Ascending aorta (tissue), 2 donors: ENCODE measurements around the gene PCDH9. TPM values are rescaled to one million over a fixed set of nuclear protein-coding genes. Genes with fewer than 3 reads are reported as not detected.

ENCODE experiments used
- DNase-seq, 2 donors: peaks; one replicate each; pipeline ENCODE4 v3.0.0-alpha.2; 2019; ENCODE audit warnings: low spot score in 2 of 2
- H3K27ac ChIP-seq, 2 donors: fragments of 200-600 bp; sonication (generic); one replicate each; pipeline ENCODE4 v1.5.1; 2016 to 2017; ENCODE audit warnings: mild to moderate bottlenecking in 1 of 2
- H3K27me3 ChIP-seq: fragments of 200-600 bp; sonication (generic); one replicate; pipeline ENCODE4 v1.5.1; 2017
- H3K36me3 ChIP-seq, 2 donors: fragments of 200-600 bp; sonication (generic); one replicate each; pipeline ENCODE4 v1.5.1; 2016
- H3K4me1 ChIP-seq, 2 donors: fragments of 200-600 bp; sonication (generic); one replicate each; pipeline ENCODE4 v1.5.1; 2016 to 2017; ENCODE audit warnings: mild to moderate bottlenecking in 1 of 2
- H3K4me3 ChIP-seq, 2 donors: fragments of 200-600 bp; sonication (generic); one replicate each; pipeline ENCODE4 v1.5.1; 2016 to 2017; ENCODE audit warnings: mild to moderate bottlenecking in 1 of 2
- H3K9me3 ChIP-seq, 2 donors: fragments of 200-600 bp; sonication (generic); one replicate each; pipeline ENCODE4 v1.5.1; 2016
- CTCF ChIP-seq, 3 experiments: fragments of 200-600 bp in 2 of 3; fragments of 450-650 bp in 1 of 3; sonication (generic) in 2 of 3; IDR thresholded peaks; one replicate each; pipeline ENCODE4 v1.5.1; 2016 to 2019; ENCODE audit warnings: antibody characterized with exemption in 3 of 3, mild to moderate bottlenecking in 1 of 3, moderate library complexity in 1 of 3
- intact Hi-C: fragments of 100-400 bp; cut with DNase I; formaldehyde crosslinking; loops from one replicate; pipeline ENCODE4 v1.15.1; 2023
- total RNA-seq: library from RNA; depleted of rRNA; stranded (reverse); fragments of >200 nt; gene quantifications from one replicate; pipeline ENCODE4 v1.1.0, GENCODE V29; 2016

PCDH9 gene
- total RNA-seq, 1 donor from 2014 or later, result 3.6 TPM

GRCh38 chr13:66829803-66830202 is 400.3 kb downstream of the PCDH9 start:
- TF ChIP-seq CTCF (IDR thresholded peaks at IDR 0.05), result no peak
- intact Hi-C loops, result no loop called here
- H3K4me1 ChIP-seq, result no peaks in the 10 kb centered on the region

GRCh38 chr13:66826398-66826797 is 403.7 kb downstream of the PCDH9 start:
- H3K27me3 ChIP-seq, result no peaks in the 10 kb centered on the region
- intact Hi-C loops, result no loop called here
- no peak overlapping the region for H3K27ac ChIP-seq
- no peaks in the 10 kb centered on the region for H3K4me1 ChIP-seq
- H3K9me3 ChIP-seq, result no peaks in the 10 kb centered on the region
- no peak for TF ChIP-seq CTCF (IDR thresholded peaks at IDR 0.05)
- no peaks in the 10 kb centered on the region for H3K36me3 ChIP-seq
- no peak overlapping the region for H3K4me3 ChIP-seq
- DNase-seq, result no peak

More at GRCh38 chr13:66829803-66830202, 400.3 kb downstream of the PCDH9 start:
- Histone ChIP-seq H3K9me3 (no peaks in the 10 kb centered on the region), H3K27ac (no peak overlapping the region), H3K4me3 (no peak overlapping the region), H3K36me3 (no peaks in the 10 kb centered on the region), H3K27me3 (no peaks in the 10 kb centered on the region)
- no peak for DNase-seq

- Histone ChIP-seq H3K27ac (no peak overlapping the region), H3K9me3 (no peaks in the 10 kb centered on the region), H3K4me3 (no peak overlapping the region), H3K4me1 (no peaks in the 10 kb centered on the region), H3K36me3 (no peaks in the 10 kb centered on the region), H3K27me3 (no peaks in the 10 kb centered on the region)
- no peak for DNase-seq
- no peak for TF ChIP-seq CTCF (IDR thresholded peaks at IDR 0.05)
- intact Hi-C loops, result no loop called here
Measured at GRCh38 chr13:66821551-66821950, 408.6 kb downstream of the PCDH9 start.

- Histone ChIP-seq H3K4me1 (no peaks in the 10 kb centered on the region), H3K27me3 (no peaks in the 10 kb centered on the region), H3K4me3 (no peak overlapping the region), H3K9me3 (no peaks in the 10 kb centered on the region), H3K27ac (no peak overlapping the region), H3K36me3 (no peaks in the 10 kb centered on the region)
- no peak for DNase-seq
- TF ChIP-seq CTCF (IDR thresholded peaks at IDR 0.05), result no peak
- intact Hi-C loops, result no loop called here
Measured at GRCh38 chr13:66811455-66811854, 418.7 kb downstream of the PCDH9 start.

GRCh38 chr13:66809485-66809884 is 420.7 kb downstream of the PCDH9 start:
- Histone ChIP-seq H3K4me3 (no peak overlapping the region), H3K27me3 (no peaks in the 10 kb centered on the region), H3K9me3 (no peaks in the 10 kb centered on the region), H3K36me3 (no peaks in the 10 kb centered on the region), H3K4me1 (no peaks in the 10 kb centered on the region), H3K27ac (no peak overlapping the region)
- TF ChIP-seq CTCF (IDR thresholded peaks at IDR 0.05), result no peak
- intact Hi-C loops, result no loop called here
- no peak for DNase-seq

- Histone ChIP-seq H3K27me3 (no peaks in the 10 kb centered on the region), H3K36me3 (no peaks in the 10 kb centered on the region), H3K27ac (no peak overlapping the region), H3K9me3 (no peaks in the 10 kb centered on the region), H3K4me3 (no peak overlapping the region), H3K4me1 (no peaks in the 10 kb centered on the region)
- intact Hi-C loops, result no loop called here
- no peak for TF ChIP-seq CTCF (IDR thresholded peaks at IDR 0.05)
- DNase-seq, result no peak
Measured at GRCh38 chr13:66807251-66807650, 422.9 kb downstream of the PCDH9 start.
